ENCODE data around the gene RPL7L1. TPM values are rescaled to one million over a fixed set of nuclear protein-coding genes. Genes with fewer than 3 reads are reported as not detected.

The RPL7L1 gene
- total and polyA plus RNA-seq, 2 of the 13 experiments (the other 11 are each of a cell fraction or from before 2014, with no cell fraction given): 51.6 to 179 TPM

DNA sequence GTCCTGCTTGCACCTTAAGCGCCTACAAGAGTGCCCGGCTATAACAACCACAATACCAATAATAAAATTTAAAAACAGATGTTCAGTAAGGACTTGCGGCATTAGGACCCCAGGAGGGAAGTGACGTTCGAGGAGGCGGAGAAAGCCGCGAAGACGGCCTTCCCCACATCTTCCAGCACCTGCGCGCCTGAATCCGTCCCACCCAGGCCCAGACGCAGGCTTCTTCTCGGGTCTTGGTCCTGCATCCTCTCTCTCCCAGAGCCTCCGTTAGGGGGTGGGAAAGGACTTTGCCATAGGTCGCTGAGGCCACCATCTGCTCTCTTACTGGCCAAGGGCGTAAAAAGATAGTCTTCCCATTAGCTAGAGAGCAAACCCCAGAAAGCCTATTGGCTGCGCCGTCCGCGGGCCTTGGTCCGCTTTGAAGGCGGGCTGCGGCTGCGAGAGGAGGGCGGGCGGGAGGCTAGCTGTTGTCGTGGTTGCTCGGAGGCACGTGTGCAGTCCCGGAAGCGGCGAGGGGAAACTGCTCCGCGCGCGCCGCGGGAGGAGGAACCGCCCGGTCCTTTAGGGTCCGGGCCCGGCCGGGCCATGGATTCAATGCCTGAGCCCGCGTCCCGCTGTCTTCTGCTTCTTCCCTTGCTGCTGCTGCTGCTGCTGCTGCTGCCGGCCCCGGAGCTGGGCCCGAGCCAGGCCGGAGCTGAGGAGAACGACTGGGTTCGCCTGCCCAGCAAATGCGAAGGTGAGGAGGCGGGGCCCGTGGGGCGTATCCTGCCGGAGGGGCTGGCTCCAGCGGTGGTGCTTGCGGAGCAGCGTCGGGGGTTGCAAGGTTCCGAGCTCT, 49.8 kb downstream of the RPL7L1 start, which contains the start of gene CNPY3 (continued):
- TF ChIP-seq, protein P1, sequence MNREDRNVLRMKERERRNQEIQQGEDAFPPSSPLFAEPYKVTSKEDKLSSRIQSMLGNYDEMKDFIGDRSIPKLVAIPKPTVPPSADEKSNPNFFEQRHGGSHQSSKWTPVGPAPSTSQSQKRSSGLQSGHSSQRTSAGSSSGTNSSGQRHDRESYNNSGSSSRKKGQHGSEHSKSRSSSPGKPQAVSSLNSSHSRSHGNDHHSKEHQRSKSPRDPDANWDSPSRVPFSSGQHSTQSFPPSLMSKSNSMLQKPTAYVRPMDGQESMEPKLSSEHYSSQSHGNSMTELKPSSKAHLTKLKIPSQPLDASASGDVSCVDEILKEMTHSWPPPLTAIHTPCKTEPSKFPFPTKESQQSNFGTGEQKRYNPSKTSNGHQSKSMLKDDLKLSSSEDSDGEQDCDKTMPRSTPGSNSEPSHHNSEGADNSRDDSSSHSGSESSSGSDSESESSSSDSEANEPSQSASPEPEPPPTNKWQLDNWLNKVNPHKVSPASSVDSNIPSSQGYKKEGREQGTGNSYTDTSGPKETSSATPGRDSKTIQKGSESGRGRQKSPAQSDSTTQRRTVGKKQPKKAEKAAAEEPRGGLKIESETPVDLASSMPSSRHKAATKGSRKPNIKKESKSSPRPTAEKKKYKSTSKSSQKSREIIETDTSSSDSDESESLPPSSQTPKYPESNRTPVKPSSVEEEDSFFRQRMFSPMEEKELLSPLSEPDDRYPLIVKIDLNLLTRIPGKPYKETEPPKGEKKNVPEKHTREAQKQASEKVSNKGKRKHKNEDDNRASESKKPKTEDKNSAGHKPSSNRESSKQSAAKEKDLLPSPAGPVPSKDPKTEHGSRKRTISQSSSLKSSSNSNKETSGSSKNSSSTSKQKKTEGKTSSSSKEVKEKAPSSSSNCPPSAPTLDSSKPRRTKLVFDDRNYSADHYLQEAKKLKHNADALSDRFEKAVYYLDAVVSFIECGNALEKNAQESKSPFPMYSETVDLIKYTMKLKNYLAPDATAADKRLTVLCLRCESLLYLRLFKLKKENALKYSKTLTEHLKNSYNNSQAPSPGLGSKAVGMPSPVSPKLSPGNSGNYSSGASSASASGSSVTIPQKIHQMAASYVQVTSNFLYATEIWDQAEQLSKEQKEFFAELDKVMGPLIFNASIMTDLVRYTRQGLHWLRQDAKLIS (CRISPR knock-in tag; IDR thresholded peaks at IDR 0.05): no peak
- TF ChIP-seq ZFP36L2 (CRISPR knock-in tag; IDR thresholded peaks at IDR 0.05) (no peak), ZNF615 (CRISPR knock-in tag; IDR thresholded peaks at IDR 0.05; ENCODE audit: borderline replicate concordance) (peak; percentile 97; the same call in 1 of the 2 replicates), MAFK (conservative IDR thresholded peaks at IDR 0.05 in 1 of 2, IDR thresholded peaks at IDR 0.05 in 1 of 2; ENCODE audit: low read length in 2 of 2) (no peak), MYNN (CRISPR knock-in tag; IDR thresholded peaks at IDR 0.05; ENCODE audit: low read depth) (peak; percentile 91), ZNF34 (CRISPR knock-in tag; IDR thresholded peaks at IDR 0.05; ENCODE audit: borderline replicate concordance) (peak; percentile 95; the same call in 1 of the 2 replicates), ISX (CRISPR knock-in tag; conservative IDR thresholded peaks at IDR 0.05) (0 out of 2 replicates have a peak, but pooled peaks have one; percentile 83), ZNF547 (CRISPR knock-in tag; IDR thresholded peaks at IDR 0.05) (peak; percentile 100), POGZ (CRISPR knock-in tag; IDR thresholded peaks at IDR 0.05) (peak; percentile 94), RNF2 (conservative IDR thresholded peaks at IDR 0.05; ENCODE audit: low read depth) (peak; percentile 98), HNRNPH1 (optimal IDR thresholded peaks at IDR 0.05; ENCODE audit: low read depth, low read length) (no peak), DR1 (CRISPR knock-in tag; IDR thresholded peaks at IDR 0.05) (no peak; the same call in none of the 2 replicates), ZNF598 (CRISPR knock-in tag; IDR thresholded peaks at IDR 0.05; ENCODE audit: borderline replicate concordance) (peak; percentile 97), ZKSCAN8 (CRISPR knock-in tag; IDR thresholded peaks at IDR 0.05; ENCODE audit: borderline replicate concordance) (peak; percentile 88)
- TF ChIP-seq, protein P2, sequence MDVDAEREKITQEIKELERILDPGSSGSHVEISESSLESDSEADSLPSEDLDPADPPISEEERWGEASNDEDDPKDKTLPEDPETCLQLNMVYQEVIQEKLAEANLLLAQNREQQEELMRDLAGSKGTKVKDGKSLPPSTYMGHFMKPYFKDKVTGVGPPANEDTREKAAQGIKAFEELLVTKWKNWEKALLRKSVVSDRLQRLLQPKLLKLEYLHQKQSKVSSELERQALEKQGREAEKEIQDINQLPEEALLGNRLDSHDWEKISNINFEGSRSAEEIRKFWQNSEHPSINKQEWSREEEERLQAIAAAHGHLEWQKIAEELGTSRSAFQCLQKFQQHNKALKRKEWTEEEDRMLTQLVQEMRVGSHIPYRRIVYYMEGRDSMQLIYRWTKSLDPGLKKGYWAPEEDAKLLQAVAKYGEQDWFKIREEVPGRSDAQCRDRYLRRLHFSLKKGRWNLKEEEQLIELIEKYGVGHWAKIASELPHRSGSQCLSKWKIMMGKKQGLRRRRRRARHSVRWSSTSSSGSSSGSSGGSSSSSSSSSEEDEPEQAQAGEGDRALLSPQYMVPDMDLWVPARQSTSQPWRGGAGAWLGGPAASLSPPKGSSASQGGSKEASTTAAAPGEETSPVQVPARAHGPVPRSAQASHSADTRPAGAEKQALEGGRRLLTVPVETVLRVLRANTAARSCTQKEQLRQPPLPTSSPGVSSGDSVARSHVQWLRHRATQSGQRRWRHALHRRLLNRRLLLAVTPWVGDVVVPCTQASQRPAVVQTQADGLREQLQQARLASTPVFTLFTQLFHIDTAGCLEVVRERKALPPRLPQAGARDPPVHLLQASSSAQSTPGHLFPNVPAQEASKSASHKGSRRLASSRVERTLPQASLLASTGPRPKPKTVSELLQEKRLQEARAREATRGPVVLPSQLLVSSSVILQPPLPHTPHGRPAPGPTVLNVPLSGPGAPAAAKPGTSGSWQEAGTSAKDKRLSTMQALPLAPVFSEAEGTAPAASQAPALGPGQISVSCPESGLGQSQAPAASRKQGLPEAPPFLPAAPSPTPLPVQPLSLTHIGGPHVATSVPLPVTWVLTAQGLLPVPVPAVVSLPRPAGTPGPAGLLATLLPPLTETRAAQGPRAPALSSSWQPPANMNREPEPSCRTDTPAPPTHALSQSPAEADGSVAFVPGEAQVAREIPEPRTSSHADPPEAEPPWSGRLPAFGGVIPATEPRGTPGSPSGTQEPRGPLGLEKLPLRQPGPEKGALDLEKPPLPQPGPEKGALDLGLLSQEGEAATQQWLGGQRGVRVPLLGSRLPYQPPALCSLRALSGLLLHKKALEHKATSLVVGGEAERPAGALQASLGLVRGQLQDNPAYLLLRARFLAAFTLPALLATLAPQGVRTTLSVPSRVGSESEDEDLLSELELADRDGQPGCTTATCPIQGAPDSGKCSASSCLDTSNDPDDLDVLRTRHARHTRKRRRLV (CRISPR knock-in tag; IDR thresholded peaks at IDR 0.05): peak; percentile 96
